CD4-positive, alpha-beta T cell treated with Interleukin-17A for 4 hours (primary cell): ENCODE measurements around the gene PHF2.

Source experiments
- DNase-seq: peaks from one replicate; pipeline ENCODE4 v3.0.0-alpha.2; 2020; ENCODE audit warnings: mixed read lengths

Gene PHF2

GRCh38 chr9:93634311-93635185 is 58.2 kb downstream of the PHF2 start:
- DNase-seq: no peak

GRCh38 chr9:93635186-93636107 is 59.1 kb downstream of the PHF2 start:
- DNase-seq: no peak

GRCh38 chr9:93636172-93636661 is 59.8 kb downstream of the PHF2 start:
- DNase-seq: no peak

GRCh38 chr9:93636667-93637066 is 60.3 kb downstream of the PHF2 start:
- no peak for DNase-seq

GRCh38 chr9:93637886-93638285 is 61.5 kb downstream of the PHF2 start:
- no peak for DNase-seq

GRCh38 chr9:93640027-93640426 is 63.6 kb downstream of the PHF2 start:
- DNase-seq: no peak

GRCh38 chr9:93642961-93643360 is 66.6 kb downstream of the PHF2 start:
- DNase-seq: no peak

- DNase-seq: no peak
These were observed 68.2 kb downstream of the PHF2 start for GRCh38 chr9:93644397-93645088.

- DNase-seq: no peak
These were observed 68.9 kb downstream of the PHF2 start for GRCh38 chr9:93645149-93645889.

- DNase-seq: no peak
These were observed 69.7 kb downstream of the PHF2 start for GRCh38 chr9:93645921-93646639.

GRCh38 chr9:93646640-93647178 is 70.3 kb downstream of the PHF2 start:
- DNase-seq: no peak

- no peak for DNase-seq
These were observed 71.8 kb downstream of the PHF2 start for GRCh38 chr9:93648181-93648580.

GRCh38 chr9:93648836-93649235 is 72.5 kb downstream of the PHF2 start:
- DNase-seq: no peak

GRCh38 chr9:93649610-93650261 is 73.4 kb downstream of the PHF2 start:
- DNase-seq: no peak

- DNase-seq: no peak
These were observed 74.1 kb downstream of the PHF2 start for GRCh38 chr9:93650448-93650847.

GRCh38 chr9:93651521-93651950 is 75.2 kb downstream of the PHF2 start:
- no peak for DNase-seq

GRCh38 chr9:93652604-93653592 is 76.5 kb downstream of the PHF2 start:
- DNase-seq: no peak

- DNase-seq: no peak
These were observed 77.4 kb downstream of the PHF2 start for GRCh38 chr9:93653760-93654159.

GRCh38 chr9:93654351-93654961 is 78.1 kb downstream of the PHF2 start:
- no peak for DNase-seq
